Astrocyte (in vitro differentiated cells and primary cell): ENCODE results near the gene ENOPH1.

Experiments used
- CTCF ChIP-seq: IDR thresholded peaks from 2 replicates; pipeline ENCODE4 v1.5.1; 2011; ENCODE audit warnings: low read depth, mild to moderate bottlenecking, inconsistent platforms, low read length, moderate library complexity; ENCODE audit not compliant: insufficient read depth
- EZH2 ChIP-seq: IDR thresholded peaks from 2 replicates; pipeline ENCODE4 v1.6.1; 2012; ENCODE audit warnings: mild to moderate bottlenecking, low read length, inconsistent platforms; ENCODE audit not compliant: insufficient read depth

- TF ChIP-seq CTCF (no peak), EZH2 (no peak)
Observed at GRCh38 chr4:82432596-82432995, 2.2 kb downstream of the ENOPH1 start.
